Ovary (tissue), 3 donors: ENCODE results near the gene LRRTM3.

ENCODE experiments used
- EP300 ChIP-seq: sonication (generic); formaldehyde crosslinking; IDR thresholded peaks from one replicate; pipeline ENCODE4 v1.6.1; 2017; ENCODE audit warnings: antibody characterized with exemption
- TF ChIP-seq, protein P1 (sequence below), 3 donors: fragments of 450-650 bp in 2 of 3; fragments of 200-600 bp in 1 of 3; IDR thresholded peaks; one replicate each; pipeline versions ENCODE4 v1.5.1 to v1.8.0; 2016 to 2022; ENCODE audit warnings: antibody characterized with exemption in 3 of 3, mild to moderate bottlenecking in 1 of 3
- donor health status: DM: no; HTN: no; CAD: no.

DNA sequence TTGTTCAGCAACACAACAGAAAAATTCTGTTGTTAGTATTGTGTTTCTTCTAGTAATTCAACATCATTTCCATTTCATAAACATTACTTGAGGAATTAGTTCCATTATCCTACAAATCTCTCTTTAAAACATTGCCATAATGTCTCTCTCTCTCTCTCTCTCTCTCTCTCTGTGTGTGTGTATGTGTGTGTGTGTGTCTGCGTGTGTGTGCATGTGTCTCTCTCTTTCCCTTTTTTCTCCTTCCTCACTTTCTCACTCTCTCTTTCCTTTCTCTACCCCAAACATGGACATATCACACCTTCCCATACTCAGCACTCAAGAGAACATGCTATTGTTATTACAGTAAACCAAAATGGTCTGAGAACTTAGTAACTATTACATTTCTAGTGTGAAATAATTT is 16.6 kb downstream of the LRRTM3 start:
- no peak for TF ChIP-seq EP300
- TF ChIP-seq, protein P1, sequence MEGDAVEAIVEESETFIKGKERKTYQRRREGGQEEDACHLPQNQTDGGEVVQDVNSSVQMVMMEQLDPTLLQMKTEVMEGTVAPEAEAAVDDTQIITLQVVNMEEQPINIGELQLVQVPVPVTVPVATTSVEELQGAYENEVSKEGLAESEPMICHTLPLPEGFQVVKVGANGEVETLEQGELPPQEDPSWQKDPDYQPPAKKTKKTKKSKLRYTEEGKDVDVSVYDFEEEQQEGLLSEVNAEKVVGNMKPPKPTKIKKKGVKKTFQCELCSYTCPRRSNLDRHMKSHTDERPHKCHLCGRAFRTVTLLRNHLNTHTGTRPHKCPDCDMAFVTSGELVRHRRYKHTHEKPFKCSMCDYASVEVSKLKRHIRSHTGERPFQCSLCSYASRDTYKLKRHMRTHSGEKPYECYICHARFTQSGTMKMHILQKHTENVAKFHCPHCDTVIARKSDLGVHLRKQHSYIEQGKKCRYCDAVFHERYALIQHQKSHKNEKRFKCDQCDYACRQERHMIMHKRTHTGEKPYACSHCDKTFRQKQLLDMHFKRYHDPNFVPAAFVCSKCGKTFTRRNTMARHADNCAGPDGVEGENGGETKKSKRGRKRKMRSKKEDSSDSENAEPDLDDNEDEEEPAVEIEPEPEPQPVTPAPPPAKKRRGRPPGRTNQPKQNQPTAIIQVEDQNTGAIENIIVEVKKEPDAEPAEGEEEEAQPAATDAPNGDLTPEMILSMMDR (IDR thresholded peaks at IDR 0.05): no peak
